ENCODE measurements around the gene JMJD1C.

JMJD1C gene

DNA sequence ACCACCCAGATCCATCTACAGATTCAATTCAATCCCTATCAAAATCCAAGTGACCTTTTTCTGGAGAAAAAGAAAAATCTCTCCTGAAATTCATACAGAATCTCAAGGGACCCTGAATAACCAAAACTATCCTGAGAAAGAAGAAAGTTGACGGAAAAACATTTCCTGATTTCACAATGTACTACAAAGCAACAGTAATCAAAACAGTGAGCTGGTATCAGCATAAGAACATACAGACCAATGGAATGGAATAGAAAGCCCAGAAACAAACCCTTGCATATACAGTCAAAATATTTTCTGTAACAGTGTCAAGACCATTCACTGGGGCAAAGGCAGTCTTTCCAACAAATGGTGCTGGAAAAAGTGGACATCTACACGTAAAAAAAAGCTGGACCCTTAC lies 89.9 kb downstream of the JMJD1C start:
- Histone ChIP-seq H3K4me3 (ENCODE audit: low read depth, low read length) (no peak overlapping the region), H3K9ac (ENCODE audit: low read length) (no peak overlapping the region), H3K9me3 (ENCODE audit: control insufficient read depth, insufficient read depth, low read depth, low read length) (no peaks in the 10 kb centered on the region), H3K36me3 (ENCODE audit: control insufficient read depth, insufficient read depth, low read length) (peaks cover 7% of the 10 kb centered on the region), H3K27me3 (ENCODE audit: control insufficient read depth, insufficient read depth, low read length) (no peaks in the 10 kb centered on the region), H3K27ac (ENCODE audit: low read depth, low read length) (no peak overlapping the region), H3K4me1 (ENCODE audit: control insufficient read depth, insufficient read depth, low read length) (no peaks in the 10 kb centered on the region)

DNA sequence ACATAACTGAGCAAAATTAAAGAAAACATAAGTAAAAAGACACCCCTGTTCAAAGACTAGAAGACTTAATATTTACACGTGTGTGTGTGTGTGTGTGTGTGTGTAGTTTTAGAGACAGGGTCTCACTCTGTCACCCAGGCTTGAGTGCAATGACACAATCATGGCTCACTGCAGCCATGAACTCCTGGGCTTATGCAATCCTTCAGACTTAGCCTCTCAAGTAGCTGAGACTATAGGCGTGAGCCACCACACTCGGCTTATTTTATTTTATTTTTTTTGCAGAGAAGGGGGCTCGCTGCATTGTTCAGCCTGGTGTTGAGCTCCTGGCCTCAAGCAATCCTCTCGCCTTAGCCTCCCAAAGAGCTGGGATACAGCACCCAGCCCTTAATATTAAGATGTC lies 90.3 kb downstream of the JMJD1C start:
- H3K27ac ChIP-seq (ENCODE audit: low read depth, low read length) = no peak overlapping the region

GRCh38 chr10:63374991-63375390 lies 90.8 kb downstream of the JMJD1C start:
- Histone ChIP-seq H3K36me3 (ENCODE audit: control insufficient read depth, insufficient read depth, low read length) (peaks cover 3% of the 10 kb centered on the region), H3K4me1 (ENCODE audit: control insufficient read depth, insufficient read depth, low read length) (no peaks in the 10 kb centered on the region), H3K9me3 (ENCODE audit: control insufficient read depth, insufficient read depth, low read depth, low read length) (no peaks in the 10 kb centered on the region), H3K27ac (ENCODE audit: low read depth, low read length) (no peak overlapping the region), H3K4me3 (ENCODE audit: low read depth, low read length) (no peak overlapping the region), H3K27me3 (ENCODE audit: control insufficient read depth, insufficient read depth, low read length) (no peaks in the 10 kb centered on the region), H3K9ac (ENCODE audit: low read length) (no peak overlapping the region)

More for the DNA sequence above, 90.3 kb downstream of the JMJD1C start:
- H3K4me1 ChIP-seq (ENCODE audit: control insufficient read depth, insufficient read depth, low read length) = no peaks in the 10 kb centered on the region
- no peaks in the 10 kb centered on the region for H3K9me3 ChIP-seq (ENCODE audit: control insufficient read depth, insufficient read depth, low read depth, low read length)
- peaks cover 7% of the 10 kb centered on the region for H3K36me3 ChIP-seq (ENCODE audit: control insufficient read depth, insufficient read depth, low read length)
- H3K9ac ChIP-seq (ENCODE audit: low read length) = no peak overlapping the region
- no peak overlapping the region for H3K4me3 ChIP-seq (ENCODE audit: low read depth, low read length)
- H3K27me3 ChIP-seq (ENCODE audit: control insufficient read depth, insufficient read depth, low read length) = no peaks in the 10 kb centered on the region

GRCh38 chr10:63373176-63373575 lies 92.6 kb downstream of the JMJD1C start:
- no peaks in the 10 kb centered on the region for H3K9me3 ChIP-seq (ENCODE audit: control insufficient read depth, insufficient read depth, low read depth, low read length)
- H3K27me3 ChIP-seq (ENCODE audit: control insufficient read depth, insufficient read depth, low read length) = no peaks in the 10 kb centered on the region
- H3K9ac ChIP-seq (ENCODE audit: low read length) = no peak overlapping the region
- no peaks in the 10 kb centered on the region for H3K36me3 ChIP-seq (ENCODE audit: control insufficient read depth, insufficient read depth, low read length)
- H3K4me1 ChIP-seq (ENCODE audit: control insufficient read depth, insufficient read depth, low read length) = no peaks in the 10 kb centered on the region
- no peak overlapping the region for H3K4me3 ChIP-seq (ENCODE audit: low read depth, low read length)
- H3K27ac ChIP-seq (ENCODE audit: low read depth, low read length) = no peak overlapping the region

GRCh38 chr10:63369711-63370110 lies 96.1 kb downstream of the JMJD1C start:
- Histone ChIP-seq H3K27ac (ENCODE audit: low read depth, low read length) (no peak overlapping the region), H3K27me3 (ENCODE audit: control insufficient read depth, insufficient read depth, low read length) (no peaks in the 10 kb centered on the region), H3K4me1 (ENCODE audit: control insufficient read depth, insufficient read depth, low read length) (peaks cover 9% of the 10 kb centered on the region; the same call in 1 of the 2 replicates), H3K9me3 (ENCODE audit: control insufficient read depth, insufficient read depth, low read depth, low read length) (no peaks in the 10 kb centered on the region), H3K9ac (ENCODE audit: low read length) (no peak overlapping the region), H3K36me3 (ENCODE audit: control insufficient read depth, insufficient read depth, low read length) (no peaks in the 10 kb centered on the region), H3K4me3 (ENCODE audit: low read depth, low read length) (no peak overlapping the region)

- Histone ChIP-seq H3K27ac (ENCODE audit: low read depth, low read length) (no peak overlapping the region), H3K9ac (ENCODE audit: low read length) (no peak overlapping the region), H3K9me3 (ENCODE audit: control insufficient read depth, insufficient read depth, low read depth, low read length) (no peaks in the 10 kb centered on the region), H3K36me3 (ENCODE audit: control insufficient read depth, insufficient read depth, low read length) (no peaks in the 10 kb centered on the region), H3K4me1 (ENCODE audit: control insufficient read depth, insufficient read depth, low read length) (peaks cover 9% of the 10 kb centered on the region; the same call in 1 of the 2 replicates), H3K27me3 (ENCODE audit: control insufficient read depth, insufficient read depth, low read length) (no peaks in the 10 kb centered on the region), H3K4me3 (ENCODE audit: low read depth, low read length) (no peak overlapping the region)
These were observed 97.4 kb downstream of the JMJD1C start for GRCh38 chr10:63368365-63368764.

- Histone ChIP-seq H3K9ac (ENCODE audit: low read length) (no peak overlapping the region), H3K4me1 (ENCODE audit: control insufficient read depth, insufficient read depth, low read length) (peaks cover 9% of the 10 kb centered on the region; the same call in 1 of the 2 replicates), H3K27ac (ENCODE audit: low read depth, low read length) (no peak overlapping the region), H3K36me3 (ENCODE audit: control insufficient read depth, insufficient read depth, low read length) (no peaks in the 10 kb centered on the region), H3K9me3 (ENCODE audit: control insufficient read depth, insufficient read depth, low read depth, low read length) (no peaks in the 10 kb centered on the region), H3K4me3 (ENCODE audit: low read depth, low read length) (no peak overlapping the region), H3K27me3 (ENCODE audit: control insufficient read depth, insufficient read depth, low read length) (no peaks in the 10 kb centered on the region)
These were observed 98.8 kb downstream of the JMJD1C start for GRCh38 chr10:63366933-63367332.

DNA sequence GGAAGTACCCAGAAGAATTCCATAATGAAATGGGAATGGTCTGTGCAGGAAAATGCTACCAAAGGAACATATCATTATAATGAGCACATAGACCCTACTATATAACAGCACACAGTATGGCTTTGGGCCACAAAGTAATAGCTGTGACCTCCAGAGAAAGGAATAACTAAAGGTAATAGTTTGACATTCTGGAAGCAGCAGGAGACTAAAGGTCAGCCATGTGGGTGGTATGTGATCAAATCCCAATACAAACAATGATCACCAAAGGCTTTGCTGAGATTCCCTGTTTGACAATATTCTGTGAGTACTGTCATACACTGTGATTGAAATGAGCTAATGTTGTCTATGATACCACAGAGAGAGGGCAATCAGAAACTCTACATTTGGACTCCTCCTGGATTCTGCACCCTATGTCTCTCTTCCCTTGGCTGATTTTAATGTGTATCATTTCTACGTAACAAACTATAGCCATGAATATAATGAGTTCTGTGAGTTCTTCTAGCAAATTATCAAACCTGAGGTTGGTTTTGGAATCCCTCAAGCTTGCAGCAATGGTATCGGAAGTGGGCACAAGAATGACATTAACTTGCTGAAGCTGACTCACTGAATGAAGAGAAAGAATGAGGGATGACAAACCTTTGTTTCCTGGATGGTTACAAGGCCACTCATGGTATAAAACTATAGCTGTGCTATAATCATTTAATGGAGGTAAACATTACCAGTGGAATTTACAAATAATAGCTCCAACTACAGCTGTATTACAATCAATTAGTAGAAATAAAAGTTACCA lies 99.6 kb downstream of the JMJD1C start:
- no peaks in the 10 kb centered on the region for H3K36me3 ChIP-seq (ENCODE audit: control insufficient read depth, insufficient read depth, low read length)
- H3K27ac ChIP-seq (ENCODE audit: low read depth, low read length) = no peak overlapping the region
- no peak overlapping the region for H3K9ac ChIP-seq (ENCODE audit: low read length)
- H3K4me1 ChIP-seq (ENCODE audit: control insufficient read depth, insufficient read depth, low read length) = peaks cover 9% of the 10 kb centered on the region; the same call in 1 of the 2 replicates
- no peaks in the 10 kb centered on the region for H3K27me3 ChIP-seq (ENCODE audit: control insufficient read depth, insufficient read depth, low read length)
- H3K9me3 ChIP-seq (ENCODE audit: control insufficient read depth, insufficient read depth, low read depth, low read length) = no peaks in the 10 kb centered on the region
- no peak overlapping the region for H3K4me3 ChIP-seq (ENCODE audit: low read depth, low read length)

DNA sequence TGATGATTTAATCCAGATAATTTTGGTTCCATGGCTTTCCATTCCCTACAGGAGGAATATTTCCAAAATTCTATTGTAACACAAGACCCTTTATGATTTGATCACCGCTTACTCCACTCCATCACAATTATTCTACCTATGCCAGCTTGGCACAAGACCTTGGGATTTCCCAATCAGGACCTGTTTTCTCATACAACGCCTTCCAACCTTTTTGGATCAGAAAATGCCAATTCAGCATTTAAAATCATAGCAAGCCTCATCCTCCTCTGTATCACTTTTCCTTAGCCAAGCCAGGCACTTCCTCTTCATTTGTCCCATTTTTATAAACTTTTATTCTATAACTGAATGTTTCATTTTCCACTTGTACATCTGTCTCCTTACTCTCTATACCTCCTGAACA lies 100.9 kb downstream of the JMJD1C start:
- peaks cover 9% of the 10 kb centered on the region; the same call in 1 of the 2 replicates for H3K4me1 ChIP-seq (ENCODE audit: control insufficient read depth, insufficient read depth, low read length)
- no peak overlapping the region for H3K4me3 ChIP-seq (ENCODE audit: low read depth, low read length)
- H3K9ac ChIP-seq (ENCODE audit: low read length) = no peak overlapping the region

GRCh38 chr10:63363951-63364350 lies 101.8 kb downstream of the JMJD1C start:
- H3K27me3 ChIP-seq (ENCODE audit: control insufficient read depth, insufficient read depth, low read length) = no peaks in the 10 kb centered on the region
- peaks cover 9% of the 10 kb centered on the region; the same call in 1 of the 2 replicates for H3K4me1 ChIP-seq (ENCODE audit: control insufficient read depth, insufficient read depth, low read length)
- H3K27ac ChIP-seq (ENCODE audit: low read depth, low read length) = no peak overlapping the region
- H3K9ac ChIP-seq (ENCODE audit: low read length) = no peak overlapping the region
- no peaks in the 10 kb centered on the region for H3K36me3 ChIP-seq (ENCODE audit: control insufficient read depth, insufficient read depth, low read length)
- no peaks in the 10 kb centered on the region for H3K9me3 ChIP-seq (ENCODE audit: control insufficient read depth, insufficient read depth, low read depth, low read length)
- H3K4me3 ChIP-seq (ENCODE audit: low read depth, low read length) = no peak overlapping the region

More for the DNA sequence above, 100.9 kb downstream of the JMJD1C start:
- no peaks in the 10 kb centered on the region for H3K36me3 ChIP-seq (ENCODE audit: control insufficient read depth, insufficient read depth, low read length)
- H3K27me3 ChIP-seq (ENCODE audit: control insufficient read depth, insufficient read depth, low read length) = no peaks in the 10 kb centered on the region
- H3K9me3 ChIP-seq (ENCODE audit: control insufficient read depth, insufficient read depth, low read depth, low read length) = no peaks in the 10 kb centered on the region
- H3K27ac ChIP-seq (ENCODE audit: low read depth, low read length) = no peak overlapping the region

- H3K36me3 ChIP-seq (ENCODE audit: control insufficient read depth, insufficient read depth, low read length) = no peaks in the 10 kb centered on the region
- no peak overlapping the region for H3K27ac ChIP-seq (ENCODE audit: low read depth, low read length)
- H3K4me3 ChIP-seq (ENCODE audit: low read depth, low read length) = no peak overlapping the region
- no peaks in the 10 kb centered on the region for H3K27me3 ChIP-seq (ENCODE audit: control insufficient read depth, insufficient read depth, low read length)
- H3K9ac ChIP-seq (ENCODE audit: low read length) = no peak overlapping the region
- no peaks in the 10 kb centered on the region for H3K4me1 ChIP-seq (ENCODE audit: control insufficient read depth, insufficient read depth, low read length)
- H3K9me3 ChIP-seq (ENCODE audit: control insufficient read depth, insufficient read depth, low read depth, low read length) = no peaks in the 10 kb centered on the region
These were observed 110.1 kb downstream of the JMJD1C start for GRCh38 chr10:63355682-63356081.
